GM10847 (cell line): ENCODE data around the gene TM4SF4.

ENCODE experiments used
- POLR2A ChIP-seq: IDR thresholded peaks from 2 replicates; pipeline ENCODE4 v1.6.1; 2011; ENCODE audit not compliant: insufficient read length; ENCODE audit errors: extremely low read depth

Gene TM4SF4

DNA sequence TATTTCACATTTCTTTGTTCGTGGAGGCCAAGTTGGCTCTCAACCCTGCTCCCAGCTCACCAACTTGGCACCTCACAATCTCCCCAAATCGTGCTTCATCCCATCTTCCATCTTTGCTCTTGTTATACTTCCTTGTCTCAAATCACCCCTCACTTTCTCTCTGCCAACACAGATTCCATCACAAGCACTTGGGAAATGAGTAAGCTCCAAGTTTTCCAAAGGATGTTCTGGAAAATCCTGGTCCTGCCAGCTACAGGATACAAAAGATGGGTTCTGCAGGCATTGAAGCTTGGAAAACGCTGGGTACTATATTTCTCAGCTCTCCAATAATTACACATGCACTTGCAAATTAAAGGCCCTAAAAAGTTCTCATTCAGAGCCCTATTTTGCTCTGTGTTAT, 4.1 kb upstream of the TM4SF4 start:
- no peak for TF ChIP-seq POLR2A

DNA sequence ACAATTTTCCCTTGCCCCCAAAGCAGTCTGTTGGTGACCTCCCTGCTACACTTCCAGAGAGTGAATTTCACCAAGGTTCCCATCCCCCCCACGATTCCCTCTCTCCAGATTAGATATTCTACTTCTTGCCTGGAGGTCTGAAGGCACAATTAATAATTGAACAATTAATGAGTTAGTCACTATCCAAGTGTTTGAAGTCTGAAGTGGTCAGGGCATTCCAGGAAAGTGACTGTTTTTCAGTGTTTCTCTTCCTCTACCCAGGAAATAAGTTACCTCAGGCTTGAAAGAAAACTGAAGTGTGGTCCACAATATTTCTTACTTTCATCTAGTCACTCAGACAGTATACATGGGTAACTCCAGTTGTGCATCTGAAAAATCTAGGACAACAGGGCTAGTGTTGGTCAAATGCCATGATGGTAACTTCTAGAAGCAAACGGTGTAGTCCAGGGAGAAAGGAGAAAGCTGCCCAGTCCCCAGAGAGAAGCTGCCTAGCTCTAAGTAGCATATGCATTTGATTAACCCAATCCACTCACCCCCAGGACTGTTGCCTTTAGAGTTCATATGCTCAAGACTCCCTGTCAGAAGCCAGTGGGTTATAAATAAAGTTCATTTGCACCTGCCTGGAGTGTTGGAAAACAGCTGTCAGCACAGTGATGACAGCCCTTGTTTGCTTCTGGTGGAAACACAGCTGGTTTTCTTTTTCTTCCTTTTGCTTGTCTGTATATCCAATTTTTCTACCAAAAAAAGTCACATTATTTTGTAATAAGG, 2.3 kb upstream of the TM4SF4 start:
- no peak for TF ChIP-seq POLR2A

DNA sequence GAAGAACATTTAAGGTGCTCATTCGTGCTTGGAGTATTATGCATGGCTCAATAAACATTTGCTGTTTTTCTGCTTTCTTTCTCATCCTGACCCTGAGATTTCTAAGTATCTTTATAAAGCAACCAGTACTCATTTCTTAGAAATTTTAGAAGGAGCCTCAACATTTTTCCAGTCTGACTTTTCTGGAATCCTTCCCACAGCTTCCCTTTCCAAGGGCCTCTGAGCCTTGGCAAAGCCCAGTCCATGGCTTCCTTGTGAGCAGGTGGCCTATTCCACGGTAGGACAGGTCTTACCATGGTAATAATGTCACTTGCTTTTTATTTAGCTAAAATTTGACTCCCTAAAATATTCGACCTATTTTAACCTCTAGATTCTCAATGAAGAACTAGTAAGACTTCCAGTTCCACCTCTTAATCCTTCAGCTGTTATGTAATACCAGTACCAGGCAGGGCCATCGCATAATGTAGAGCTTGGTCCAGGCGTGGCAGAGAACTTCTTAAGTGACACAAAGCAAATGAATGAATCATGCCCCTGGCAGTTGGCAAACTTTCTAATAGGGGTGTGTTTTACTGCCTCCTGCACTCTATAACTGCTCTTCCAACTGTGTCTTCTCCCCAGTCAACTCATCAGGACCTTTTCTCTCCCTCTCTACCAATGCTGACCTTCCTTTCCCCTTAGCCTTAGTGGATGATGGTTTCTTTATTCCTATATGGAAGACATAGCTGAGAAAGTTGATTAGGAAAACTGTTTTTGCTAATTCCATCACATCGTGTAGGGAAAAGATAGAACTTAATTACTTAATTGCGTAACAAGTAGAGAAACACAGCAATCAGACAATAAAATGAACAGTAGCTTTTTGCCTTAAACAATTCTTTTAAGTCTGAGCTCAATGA, 894 bp upstream of the TM4SF4 start:
- TF ChIP-seq POLR2A: no peak

GRCh38 chr3:149475451-149476060, 1.1 kb downstream of the TM4SF4 start:
- TF ChIP-seq POLR2A: no peak

DNA sequence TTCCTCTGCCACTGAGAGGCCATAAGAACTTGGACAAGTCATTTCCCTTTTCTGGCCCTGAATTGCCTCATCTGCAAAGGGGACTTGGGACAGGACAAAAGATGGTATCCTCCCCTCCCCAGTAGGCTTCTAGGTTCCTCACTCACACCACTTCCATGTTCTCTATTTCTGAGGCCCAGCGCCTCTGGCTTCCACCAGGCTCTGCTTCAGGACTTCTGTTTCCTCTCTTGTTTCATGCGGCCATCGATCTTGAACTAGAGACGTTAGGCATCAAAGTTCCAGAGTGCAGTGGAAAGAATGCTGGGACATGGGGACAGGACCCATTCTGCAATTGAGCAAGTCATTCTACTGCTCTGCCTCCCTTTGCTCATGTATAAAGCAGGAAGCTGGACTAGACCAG, 1.7 kb downstream of the TM4SF4 start:
- no peak for TF ChIP-seq POLR2A

DNA sequence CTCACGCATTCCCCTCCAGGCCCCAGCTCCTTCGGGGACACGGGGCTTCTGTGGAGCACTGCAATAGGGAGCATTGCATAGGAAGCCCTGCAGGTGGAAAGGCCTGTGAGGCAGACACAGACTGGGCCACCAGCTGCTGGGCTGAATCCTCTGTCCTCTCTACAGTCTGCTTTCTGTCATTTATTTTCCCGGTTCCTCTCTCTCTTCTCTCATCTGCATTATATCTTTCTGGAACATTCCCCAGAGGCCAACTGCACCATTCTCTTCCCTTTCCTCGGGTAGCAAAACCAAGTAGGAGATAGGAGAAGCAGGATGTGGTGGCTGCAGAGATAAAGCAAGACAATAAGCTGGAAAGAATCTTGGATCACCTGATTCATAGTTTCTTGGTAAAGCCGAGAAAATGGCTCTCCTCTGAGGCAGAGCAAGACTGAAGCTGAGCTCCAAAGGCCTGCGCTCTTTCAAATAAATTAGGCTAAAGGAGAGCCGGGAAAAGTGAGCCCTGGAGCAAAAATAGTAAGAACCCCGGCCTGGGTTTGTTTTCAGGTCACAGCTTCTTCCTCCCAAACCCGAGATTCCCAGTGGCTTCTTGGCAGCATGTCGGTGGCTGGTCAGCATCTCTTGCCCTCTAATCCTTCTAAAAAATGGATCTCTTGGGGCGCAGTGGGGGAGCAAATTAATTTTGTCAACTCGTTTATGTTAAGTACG, 5.3 kb downstream of the TM4SF4 start:
- no peak for TF ChIP-seq POLR2A

DNA sequence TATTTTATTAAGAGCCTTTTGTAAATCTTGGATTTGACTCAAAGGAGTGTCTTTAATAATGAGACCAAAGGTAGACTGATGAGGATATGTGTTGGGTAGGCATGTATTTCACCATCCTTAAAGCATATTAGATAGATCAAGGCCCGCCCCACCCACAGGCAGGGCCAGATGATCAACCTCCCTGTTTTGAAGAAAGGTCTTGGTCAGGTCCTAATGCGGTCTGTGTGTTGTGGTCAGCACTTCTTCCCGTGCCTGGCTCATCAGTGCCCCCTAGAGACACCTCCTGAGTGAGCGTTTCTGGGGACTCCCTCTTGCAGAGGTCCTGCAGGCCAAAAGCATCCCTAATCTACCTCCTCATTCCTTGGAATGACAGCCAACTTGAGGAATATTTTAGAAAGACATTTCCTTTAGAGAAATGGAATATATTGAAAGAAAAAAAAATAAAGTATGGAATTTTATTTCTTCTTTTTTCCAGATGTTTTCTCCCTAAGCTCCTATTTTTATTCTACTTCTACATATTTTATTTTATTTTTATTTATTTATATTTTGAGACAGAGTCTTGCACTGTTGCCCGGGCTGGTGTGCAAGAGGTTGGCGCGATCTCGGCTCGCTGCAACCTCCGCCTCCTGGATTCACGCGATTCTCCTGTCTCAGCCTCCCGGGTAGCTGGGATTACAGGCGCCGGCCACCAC, 6.0 kb downstream of the TM4SF4 start:
- TF ChIP-seq POLR2A: no peak

DNA sequence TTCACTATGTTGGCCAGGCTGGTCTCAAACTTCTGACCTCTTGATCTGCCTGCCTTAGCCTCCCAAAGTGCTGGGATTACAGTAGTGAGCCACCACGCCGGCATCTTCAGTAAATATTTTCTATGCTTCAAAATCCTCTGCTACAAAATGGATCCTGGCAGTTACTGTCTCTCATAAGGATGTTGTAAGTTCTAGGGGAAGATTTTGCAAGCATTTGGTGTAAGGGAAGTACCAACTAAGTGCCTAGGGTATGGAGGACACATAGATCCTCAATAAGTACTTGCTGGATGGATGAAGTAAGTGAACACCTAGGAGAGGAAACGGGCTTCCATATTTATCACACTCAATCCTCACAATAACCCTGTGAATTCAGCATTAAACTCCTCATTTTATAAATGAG, 6.6 kb downstream of the TM4SF4 start:
- TF ChIP-seq POLR2A: no peak

DNA sequence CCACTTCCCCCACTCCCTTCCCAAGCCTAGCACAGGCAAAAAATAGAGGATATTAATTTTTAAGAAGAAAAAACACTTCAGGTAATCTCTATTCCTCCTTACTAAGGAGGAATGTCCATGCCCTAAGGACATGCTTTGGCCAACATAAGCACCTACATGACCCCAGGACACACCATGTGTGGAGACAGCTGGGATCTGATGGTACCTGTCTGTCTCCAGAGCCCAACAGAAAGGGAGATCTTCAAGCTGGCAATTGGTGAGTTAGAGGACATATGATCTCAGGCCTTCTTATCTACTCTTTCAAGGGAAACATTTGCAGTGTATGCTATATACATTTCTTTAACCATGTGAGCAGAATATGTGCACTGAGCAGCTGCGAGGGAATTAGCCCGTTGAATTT, 7.0 kb downstream of the TM4SF4 start:
- no peak for TF ChIP-seq POLR2A

- TF ChIP-seq POLR2A: no peak
Observed at GRCh38 chr3:149486726-149487125, 12.2 kb downstream of the TM4SF4 start.

GRCh38 chr3:149487598-149488197, 13.2 kb downstream of the TM4SF4 start:
- no peak for TF ChIP-seq POLR2A

- no peak for TF ChIP-seq POLR2A
Observed at GRCh38 chr3:149489060-149489690, 14.7 kb downstream of the TM4SF4 start.

DNA sequence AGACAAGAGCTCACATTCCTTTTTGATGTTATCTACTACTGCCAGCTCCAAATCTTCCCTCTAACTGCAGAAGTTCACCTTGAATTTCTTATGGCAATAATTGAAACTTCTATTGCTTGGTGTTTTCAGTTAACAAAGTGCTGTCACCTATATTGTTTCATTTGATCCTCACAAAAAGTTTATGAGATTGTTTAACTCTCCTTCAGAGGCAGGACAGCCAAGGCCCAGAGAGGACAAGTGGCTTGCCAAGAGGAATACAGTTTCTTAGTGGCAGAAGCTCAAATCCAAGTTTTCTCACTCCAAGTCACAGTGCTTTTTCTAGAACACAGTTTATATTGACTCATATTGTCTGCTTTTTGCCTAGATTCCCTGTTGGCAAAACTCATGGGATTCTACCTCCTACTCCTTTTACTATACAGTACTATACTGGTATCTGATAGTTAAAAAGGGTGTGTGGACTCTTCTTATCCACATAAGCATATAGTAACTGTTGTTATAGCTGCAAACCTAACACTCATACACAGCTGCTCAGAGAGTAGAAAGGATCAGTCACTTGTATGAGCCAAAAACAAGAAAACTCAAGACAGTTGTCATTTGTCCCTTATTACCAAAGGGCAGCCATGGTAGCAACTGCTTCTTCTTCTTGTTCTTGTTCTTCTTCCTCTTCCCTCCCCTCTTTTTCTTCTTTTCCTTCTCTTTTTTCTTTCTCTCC, 15.9 kb downstream of the TM4SF4 start:
- TF ChIP-seq POLR2A: no peak

- TF ChIP-seq POLR2A: no peak
Observed at GRCh38 chr3:149493315-149494021, 19.0 kb downstream of the TM4SF4 start.
